ENCODE results near the gene ANKRD37.
"Not testable (repeated sequence)": the region's sequence is repeated elsewhere in the genome, so short reads cannot be mapped to it uniquely, and the experiment has no call there.

Gene ANKRD37, protein sequence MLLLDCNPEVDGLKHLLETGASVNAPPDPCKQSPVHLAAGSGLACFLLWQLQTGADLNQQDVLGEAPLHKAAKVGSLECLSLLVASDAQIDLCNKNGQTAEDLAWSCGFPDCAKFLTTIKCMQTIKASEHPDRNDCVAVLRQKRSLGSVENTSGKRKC

DNA sequence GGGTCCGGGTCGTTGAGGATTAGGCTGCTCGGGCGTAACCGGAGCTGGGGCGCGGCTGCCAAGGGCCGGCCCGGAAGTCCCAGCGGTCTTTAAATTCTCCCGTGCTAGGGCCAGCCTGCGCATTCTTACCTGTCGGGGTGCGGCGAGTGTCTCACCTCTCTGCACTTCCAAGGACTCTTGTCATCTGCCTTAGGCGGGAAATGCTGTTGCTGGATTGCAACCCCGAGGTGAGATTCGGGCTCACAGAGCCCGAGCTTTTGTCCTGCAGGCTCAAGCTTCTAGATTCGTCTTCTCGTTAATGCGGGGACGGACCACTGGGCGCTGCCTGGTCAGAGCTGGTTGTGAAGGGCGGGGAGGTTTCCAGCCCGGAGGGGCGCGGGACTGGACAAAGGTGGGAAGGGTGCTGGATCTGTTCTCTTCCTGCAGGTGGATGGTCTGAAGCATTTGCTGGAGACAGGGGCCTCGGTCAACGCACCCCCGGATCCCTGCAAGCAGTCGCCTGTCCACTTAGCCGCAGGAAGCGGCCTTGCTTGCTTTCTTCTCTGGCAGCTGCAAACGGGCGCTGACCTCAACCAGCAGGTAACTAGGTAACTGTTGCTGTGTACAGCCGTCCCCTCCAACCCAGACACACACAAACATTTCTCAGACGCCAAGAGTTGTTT lies at the start of gene ANKRD37:
ANKRD37 (plus strand) TSS at position 118 of the 662 bp plus-strand sequence; CDS start at position 201, 83 bp downstream.
- DNase-seq (ENCODE audit: low spot score): peak; percentile 65

DNA sequence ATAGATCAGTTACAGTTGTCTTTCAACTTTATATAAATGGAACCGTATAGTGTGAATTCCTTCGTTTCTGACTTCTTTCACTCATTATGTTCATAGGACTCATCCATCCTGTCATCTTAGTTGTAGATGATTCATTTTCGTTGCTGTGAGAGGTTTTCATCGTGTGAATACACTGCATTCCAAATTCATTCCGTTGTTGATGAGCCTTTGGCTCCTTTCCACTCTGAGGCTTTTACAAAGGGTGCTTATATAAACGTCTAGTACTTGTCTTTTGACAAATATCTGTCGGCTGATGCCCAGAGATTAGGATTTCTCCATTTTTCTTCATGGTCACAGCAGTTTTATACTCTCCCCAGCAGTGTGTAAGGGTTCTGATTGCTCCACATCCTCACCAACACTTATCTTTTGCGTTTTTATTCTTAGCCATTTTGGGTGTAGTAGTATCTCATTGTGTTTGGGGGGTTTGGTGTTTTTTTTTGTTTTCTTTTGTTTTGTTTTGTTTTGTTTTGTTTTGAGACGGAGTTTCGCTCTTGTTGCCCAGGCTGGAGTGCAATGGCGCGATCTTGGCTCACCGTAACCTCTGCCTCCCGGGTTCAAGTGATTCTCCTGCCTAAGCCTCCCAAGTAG lies 49.6 kb upstream of the ANKRD37 start:
- DNase-seq (ENCODE audit: low spot score): peak; percentile 26

DNA sequence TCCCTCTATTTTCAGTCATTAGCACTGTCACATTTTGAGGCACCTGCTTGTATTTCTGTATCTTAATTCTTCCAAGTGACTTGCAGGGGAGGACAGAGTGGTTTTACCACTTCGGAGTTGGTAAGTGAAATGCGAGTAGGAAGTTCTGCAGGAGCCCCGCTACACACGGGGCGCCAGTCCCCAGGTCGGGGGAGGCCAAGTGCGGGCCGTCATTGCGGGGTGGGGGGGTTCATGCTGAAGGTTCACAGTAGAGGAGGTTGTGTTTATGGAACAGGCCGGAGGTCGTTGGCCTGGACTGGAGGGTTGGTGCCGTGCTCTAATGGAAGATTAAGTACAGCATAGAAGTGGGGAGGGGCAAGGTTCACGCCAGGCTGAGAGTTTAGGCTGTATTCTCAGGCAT lies 45.0 kb upstream of the ANKRD37 start:
- no peak for DNase-seq (ENCODE audit: low spot score)

DNA sequence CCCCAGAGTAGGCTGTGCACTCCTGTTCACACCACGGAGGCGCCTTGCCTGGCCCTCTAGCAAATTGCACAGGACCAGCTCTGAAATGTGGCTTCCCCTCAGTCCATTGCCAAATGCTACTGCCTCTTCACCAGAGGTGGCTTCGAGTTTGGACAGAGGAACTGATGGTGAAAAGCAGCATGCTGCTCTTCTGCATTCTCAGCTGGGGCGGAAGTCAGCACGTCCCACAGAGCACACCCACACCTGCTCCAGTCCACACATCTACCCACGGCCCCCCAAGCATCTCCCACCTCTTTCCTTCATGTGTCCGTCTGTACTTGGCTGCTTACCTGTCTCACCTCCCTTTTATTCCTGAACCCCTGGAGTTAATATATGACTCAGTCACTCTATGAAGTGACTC lies 44.4 kb upstream of the ANKRD37 start:
- DNase-seq (ENCODE audit: low spot score): no peak

DNA sequence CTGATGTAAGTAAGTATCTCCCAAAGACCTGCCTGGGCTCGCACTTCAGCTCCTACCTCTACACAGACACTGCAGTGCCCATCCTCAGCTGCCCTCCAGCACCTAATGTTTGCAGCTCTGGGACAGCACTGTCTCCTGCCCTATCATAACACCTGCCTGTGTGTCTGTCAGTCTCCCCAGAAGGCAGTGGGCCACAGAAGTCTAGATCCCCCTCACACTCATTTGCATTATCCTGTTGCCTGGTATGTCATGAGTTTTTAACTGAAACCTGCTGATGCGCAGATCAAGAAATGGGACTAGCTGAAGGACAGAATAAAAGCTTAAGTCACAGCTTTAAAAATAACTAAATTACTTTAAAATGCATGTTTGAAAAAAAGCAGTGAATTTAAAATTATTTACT lies 43.9 kb upstream of the ANKRD37 start:
- no peak for DNase-seq (ENCODE audit: low spot score)

DNA sequence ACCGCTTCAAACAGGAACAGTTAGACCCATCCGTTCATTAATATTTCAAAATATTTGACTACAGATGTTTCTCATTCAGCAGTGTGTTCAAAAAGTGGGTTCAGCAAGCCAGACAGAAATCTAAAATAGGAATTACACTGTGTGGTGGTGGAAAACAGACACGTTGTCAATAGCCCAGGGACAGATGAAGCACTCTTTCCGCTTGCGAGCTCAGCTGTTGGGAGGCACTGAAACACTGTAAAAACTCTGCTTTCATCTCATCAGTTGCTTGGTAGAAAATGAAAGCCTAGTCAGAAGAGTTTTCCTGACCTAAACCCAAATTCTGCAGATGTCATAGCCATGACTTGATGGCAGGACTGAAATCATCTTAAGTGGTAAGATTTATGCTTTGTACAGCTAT lies 39.4 kb upstream of the ANKRD37 start:
- DNase-seq (ENCODE audit: low spot score): no peak

DNA sequence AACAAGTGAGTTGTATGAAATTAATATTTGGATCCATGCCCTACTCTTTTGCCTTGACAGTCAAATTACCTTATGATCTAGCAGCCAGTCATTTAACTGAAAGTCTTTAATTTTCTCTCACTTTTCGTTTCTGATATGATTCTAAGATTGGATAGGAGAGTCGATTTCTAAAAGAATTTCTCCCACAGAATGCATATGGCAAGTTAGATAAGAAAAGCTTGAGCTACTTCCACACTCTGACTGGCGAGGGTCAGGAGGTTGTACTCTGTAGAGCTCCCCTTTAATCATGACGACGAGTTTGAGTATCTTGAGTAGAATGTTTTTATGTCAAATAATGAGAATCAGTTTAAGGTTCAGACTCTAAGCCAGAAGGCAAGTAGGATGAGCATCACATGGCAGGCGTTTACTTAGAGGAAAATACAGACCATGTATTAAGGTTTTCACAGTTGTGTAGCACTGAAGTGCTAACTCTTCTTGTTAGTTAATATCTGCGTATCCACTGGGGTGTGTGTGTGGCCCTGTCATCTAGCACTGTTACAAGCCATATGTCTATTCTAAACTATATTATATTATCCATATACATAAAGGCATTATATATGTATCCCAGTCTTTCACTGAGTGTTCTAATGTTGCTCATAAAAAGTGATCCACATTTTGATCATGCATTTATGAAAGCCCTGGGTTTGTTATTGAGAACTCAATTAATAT lies 38.8 kb upstream of the ANKRD37 start:
- no peak for DNase-seq (ENCODE audit: low spot score)

DNA sequence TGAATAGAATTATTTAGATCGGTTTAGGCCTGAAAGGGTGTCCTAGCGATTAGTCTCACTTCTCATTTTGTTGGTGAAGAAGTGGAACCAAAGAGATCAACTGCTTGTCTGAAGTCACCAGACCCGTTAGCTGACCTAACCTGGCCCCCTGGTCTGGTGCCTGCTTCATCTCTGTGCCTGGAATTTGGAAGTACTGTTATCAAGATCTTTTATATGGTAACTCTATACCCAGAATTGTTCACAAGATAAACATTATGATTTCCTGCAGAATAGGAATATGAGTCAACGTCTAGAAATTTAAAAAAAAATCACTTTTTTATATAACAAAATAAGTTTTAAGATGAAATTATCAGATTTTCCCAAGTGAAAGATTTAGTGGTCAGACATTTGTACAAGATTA lies 38.1 kb upstream of the ANKRD37 start:
- DNase-seq (ENCODE audit: low spot score): no peak

DNA sequence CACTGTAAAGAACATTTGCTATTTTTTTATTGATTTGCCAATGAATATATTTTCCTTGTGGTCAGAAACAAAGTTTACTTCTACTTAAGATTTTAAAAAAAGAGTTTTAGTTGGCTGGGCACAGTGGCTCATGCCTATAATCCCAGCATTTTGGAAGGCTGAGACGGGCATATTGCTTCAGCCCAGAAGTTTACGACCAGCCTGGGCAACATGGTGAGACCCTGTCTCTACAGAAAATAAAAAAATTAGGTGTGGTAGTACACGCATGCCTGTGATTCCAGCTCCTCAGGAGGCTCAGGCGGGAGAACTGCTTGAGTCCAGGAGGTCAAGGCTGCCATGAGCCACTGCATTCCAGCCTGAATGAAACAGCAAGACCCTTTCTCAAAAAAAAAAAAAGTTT lies 37.7 kb upstream of the ANKRD37 start:
- no peak for DNase-seq (ENCODE audit: low spot score)

DNA sequence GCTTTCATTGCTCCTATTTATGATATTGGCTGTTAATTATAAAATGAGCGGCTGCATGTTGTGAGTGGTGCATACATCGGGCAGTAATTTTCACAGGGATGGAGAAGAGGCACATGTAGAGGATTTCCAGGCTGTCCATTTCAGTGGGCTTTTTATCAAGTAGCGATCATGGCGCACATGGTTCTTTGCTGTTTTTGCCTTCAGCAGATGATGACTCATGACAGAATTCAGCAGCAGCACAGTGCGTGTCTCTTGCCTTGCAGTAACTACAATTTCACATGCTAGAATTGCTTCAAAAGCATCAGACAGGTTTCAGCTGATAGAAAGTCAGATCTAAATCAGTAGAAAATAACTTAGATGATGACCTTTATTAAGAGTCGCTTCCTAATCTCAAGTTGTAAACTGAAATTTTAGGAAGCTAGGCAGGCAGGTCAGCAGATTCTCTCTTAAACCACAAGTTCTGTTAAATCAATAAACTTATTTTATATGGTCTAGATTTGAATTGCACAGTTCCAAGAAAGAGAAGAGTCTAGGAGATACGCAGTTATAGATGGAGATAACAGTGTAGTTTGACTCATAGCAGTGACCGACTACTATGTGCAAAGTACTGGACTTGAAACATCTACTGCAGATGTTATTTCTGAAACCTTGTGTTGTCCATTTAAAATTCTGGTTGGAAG lies 36.7 kb upstream of the ANKRD37 start:
- no peak for DNase-seq (ENCODE audit: low spot score)

DNA sequence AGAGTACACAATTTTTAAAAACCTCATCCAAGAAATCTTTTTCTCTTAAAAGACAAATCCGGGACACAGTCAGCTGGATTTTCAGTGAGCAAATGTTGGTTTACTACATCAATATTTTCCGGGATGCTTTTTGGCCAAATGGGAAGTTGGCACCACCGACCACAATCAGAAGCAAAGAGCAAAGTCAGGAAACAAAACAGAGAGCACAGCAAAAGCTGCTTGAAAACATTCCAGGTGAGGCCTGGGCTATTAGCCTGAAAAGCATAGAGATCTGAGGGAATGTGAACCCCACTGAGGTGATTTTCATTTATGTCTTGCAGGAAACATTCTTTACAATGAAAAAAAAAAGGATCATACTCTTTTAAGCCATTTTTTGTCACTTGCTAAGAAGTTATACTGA lies 34.8 kb upstream of the ANKRD37 start:
- no peak for DNase-seq (ENCODE audit: low spot score)

DNA sequence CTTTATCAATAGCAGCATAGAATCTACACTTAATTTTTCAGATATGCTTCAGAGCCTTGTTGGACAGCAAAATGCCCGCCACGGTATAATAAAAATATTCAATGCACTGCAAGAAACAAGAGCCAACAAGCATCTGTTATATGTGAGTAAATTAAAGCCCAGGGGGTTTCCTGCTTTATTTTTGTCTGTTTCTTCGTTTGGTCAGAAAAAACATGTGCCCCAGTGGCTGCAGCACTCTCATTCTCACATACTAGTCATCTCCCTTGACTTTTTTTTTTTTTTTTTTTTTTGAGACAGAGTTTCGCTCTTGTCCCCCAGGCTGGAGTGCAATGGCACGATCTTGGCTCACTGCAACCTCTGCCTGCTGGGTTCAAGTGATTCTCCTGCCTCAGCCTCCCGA lies 34.1 kb upstream of the ANKRD37 start:
- DNase-seq (ENCODE audit: low spot score): not testable (repeated sequence)

DNA sequence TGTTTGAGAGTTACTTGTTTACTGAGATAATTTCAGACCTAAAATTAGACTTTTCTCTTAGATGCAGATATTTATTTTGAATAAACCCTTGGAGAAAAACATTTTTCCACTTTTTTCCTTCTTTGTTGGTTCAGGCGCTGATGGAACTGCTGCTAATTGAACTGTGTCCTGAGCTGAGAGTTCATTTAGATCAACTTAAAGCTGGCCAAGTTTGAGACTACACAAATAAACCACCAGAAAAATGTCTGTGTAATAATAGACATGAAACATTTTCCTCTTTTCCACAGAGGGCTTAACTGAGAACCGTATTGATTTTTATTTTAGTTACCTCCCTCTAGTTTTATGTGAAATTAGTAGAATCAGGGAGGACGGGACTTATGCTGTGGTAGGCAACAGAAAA lies 33.4 kb upstream of the ANKRD37 start:
- DNase-seq (ENCODE audit: low spot score): no peak

DNA sequence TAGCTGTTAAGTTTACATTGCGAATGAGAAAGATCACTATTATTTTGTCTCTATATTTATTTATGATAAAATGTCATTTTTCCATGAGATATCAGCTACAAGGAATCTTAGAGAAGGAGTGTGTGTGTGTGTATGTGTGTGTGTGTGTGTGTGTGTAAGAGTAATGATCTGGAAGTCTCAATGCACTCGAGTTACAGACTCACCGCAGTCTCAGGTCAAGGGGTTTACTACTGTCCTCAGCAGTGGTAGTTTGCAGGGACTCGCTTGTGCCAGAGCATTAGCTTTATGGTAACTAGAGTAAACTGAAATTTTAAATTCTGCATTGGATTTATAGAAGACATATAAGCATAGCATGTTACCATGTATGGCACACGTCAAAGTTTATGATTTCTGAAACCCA lies 31.8 kb upstream of the ANKRD37 start:
- DNase-seq (ENCODE audit: low spot score): no peak

DNA sequence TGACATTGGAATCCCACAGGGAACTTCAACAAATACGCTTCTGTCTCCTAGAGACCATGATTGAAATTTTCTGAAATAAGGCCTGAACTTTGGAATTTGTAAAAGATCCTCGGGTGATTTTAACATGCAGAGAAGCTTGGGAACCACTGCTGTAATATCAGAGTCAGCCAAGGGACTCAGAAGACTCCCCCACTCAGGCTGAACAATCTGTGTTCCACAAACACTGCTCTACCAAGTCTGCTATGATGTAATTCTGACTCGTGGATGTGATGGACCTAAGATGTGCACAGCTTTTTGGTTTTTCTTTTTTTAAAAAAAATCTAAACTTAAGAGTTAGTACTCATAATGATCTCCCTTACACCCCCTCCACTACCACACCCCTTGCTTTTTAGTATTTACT lies 26.9 kb upstream of the ANKRD37 start:
- DNase-seq (ENCODE audit: low spot score): no peak

DNA sequence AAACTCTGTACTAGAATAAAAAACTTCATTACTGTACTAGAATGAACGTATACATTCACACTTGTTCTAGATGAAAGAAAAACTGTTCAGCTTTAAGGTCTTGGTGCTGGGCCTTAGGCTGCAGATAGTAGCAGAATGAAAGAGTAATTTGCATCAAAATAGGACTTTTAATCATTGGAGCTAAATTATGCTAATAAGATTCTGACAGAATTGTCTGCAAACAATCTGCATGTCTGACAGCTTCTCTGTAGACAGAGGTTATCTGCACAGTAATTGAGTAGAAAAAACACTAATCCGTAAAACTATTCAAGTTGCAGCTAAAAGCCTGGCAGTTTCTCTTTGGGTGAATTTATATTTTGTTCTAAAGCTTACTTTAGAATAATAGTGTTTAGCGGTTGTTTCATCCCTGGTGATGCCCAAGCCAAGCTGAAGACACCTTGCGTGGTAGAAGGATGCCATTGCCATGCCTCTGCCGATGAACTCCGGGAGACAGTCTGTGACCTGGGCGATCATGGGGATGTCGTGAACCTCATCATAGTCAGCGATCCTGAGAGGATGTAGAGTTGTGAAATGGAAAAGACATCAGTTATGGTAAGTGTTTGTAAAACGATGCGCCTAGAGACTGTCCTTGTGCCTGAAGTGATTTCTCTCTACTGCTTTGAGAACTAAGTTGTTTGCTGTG lies 26.2 kb upstream of the ANKRD37 start:
- no peak for DNase-seq (ENCODE audit: low spot score)

DNA sequence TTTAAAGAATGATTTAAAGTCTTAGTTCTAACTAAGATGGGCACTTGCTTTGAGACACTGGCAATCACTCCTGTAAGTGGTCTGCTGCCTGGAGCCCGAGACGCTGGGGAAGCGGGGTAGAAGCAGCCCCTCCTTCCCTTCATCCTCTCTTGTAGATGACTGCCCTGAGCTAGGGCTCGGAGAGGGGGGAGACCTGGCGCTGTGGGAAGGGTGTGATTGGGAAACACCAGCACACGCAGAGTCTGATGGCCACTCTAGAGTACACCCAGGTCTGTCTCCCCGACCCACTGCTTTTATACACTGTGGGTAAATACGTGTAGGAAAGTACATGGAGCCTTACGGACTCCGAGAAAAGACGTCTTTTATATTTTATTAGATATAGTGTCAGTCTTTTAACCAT lies 24.9 kb upstream of the ANKRD37 start:
- no peak for DNase-seq (ENCODE audit: low spot score)

DNA sequence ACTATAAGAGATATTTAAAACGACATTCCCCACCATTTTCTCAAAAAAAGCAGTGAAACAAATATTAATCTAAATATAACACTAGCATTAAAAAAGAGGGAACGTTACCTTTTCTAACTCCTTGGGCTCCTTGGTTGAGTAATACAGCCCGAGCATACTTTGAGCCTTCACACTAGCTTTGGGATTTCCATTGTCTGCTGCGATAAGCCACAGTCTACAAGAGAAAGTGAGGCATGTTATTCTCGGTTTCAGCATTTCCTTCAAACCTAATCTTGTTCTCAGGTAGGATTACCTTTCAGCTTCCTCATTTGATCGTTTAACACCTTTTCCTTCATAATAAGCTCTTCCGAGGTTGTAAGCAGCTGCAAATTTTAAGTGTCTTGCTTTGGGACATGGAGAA lies 22.6 kb upstream of the ANKRD37 start:
- DNase-seq (ENCODE audit: low spot score): no peak

DNA sequence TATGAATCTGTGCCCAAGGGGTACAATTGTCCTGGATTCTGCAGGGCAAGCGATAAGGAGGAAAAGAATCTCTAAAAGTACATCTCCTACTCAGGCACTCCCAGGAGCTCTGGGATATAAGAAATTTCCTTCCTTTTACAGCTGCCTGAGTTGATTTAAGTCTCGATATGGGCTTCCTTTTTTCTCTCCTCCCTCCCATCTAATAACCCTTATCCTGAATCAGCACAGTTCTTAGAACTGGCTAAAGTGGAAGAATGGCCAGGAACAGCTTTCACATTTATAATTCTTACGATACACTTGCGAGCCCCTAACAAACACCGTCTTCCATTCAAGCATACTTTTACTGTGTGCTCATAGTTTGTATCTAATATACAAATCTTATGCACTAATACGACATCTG lies 22.1 kb upstream of the ANKRD37 start:
- no peak for DNase-seq (ENCODE audit: low spot score)

DNA sequence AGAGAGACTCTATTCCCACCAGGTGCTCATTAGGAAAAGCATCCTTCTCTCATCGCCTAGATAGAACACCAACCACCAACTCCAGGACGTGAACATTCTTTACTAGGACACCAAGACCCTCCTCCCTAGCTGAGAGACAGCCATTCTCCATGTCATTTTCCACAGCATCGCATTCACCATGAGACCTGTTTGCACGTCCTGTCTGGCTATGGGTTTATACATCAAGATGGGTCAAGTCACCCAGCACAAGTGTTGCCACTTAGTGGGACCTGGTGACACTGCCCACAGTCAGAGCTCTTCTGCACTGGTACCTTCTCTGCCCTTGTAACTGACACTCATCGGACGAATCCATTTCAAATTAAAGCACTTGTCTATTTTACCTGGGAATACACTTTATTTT lies 18.4 kb upstream of the ANKRD37 start:
- no peak for DNase-seq (ENCODE audit: low spot score)

DNA sequence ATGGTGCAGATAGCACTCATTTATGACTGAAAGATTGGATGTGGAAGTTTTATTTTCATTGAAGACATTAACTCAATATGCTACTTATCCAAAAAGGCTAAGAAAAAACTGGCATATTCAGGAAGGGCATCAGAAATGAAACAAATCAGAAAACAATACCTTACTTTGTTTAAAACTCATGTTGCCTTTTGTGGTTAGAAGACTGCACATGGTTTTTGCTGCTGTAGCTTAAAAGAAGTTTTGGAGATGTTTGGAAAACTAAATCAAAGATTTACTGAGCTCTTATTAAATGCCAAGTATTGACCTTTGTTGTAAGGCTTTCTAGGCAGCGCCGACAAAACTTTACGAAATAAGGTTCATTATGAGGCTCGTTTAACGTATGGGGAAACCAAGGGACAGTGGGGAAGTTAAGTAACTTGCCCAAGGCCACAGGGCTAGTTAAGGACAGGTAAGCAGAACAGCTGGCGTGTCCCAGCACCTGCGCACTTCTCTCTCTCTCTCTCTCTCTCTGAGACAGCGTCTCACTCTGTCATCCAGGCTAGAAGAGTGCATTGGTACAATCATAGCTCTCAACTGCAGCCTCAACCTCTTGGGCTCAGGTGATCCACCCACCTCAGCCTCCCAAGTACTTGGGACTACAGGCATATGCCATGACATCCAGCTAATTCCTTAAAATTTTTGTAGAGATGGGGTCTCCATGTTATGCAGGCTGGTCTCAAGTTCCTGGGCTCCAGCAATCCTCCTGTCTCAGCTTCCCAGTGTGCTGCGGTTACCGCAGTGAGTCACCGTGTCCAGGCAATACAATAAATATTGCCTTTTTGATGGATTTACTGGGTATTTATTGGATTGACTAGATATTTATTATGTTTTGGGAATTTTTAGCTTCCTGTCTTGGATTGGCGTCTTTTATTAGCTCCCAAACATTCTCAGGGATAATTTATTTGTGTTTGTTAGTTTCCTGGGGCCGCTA lies 17.0 kb upstream of the ANKRD37 start:
- no peak for DNase-seq (ENCODE audit: low spot score)

All from RKO (cell line).